ENCODE results near the gene LOC101059915. TPM values are rescaled to one million over a fixed set of nuclear protein-coding genes. Genes with fewer than 3 reads are reported as not detected.

Gene LOC101059915

Other genes with a start within 250 kb of the LOC101059915 start
- 34.1 TPM for gene OGT, start 134.4 kb upstream of the LOC101059915 start, polyA plus RNA-seq
- gene GCNA, start 89.1 kb upstream of the LOC101059915 start, polyA plus RNA-seq, result 0.38 TPM
- gene CXCR3, start 49.0 kb upstream of the LOC101059915 start, polyA plus RNA-seq, result 73.8 TPM
- gene CXorf49, start 50.7 kb downstream of the LOC101059915 start, polyA plus RNA-seq, result not detected
- gene CXorf49B, start 95.8 kb downstream of the LOC101059915 start, polyA plus RNA-seq, result not detected
- gene NHSL2, start 243.3 kb downstream of the LOC101059915 start, polyA plus RNA-seq, result 0.83 TPM